Stimulated activated CD4-positive, alpha-beta T cell treated with anti-CD3 and anti-CD28 coated beads, Interleukin-2, amount 100 ng/mL, for 4 hours (primary cell): ENCODE results near the gene TSEN15.

ENCODE experiments used
- DNase-seq: peaks from one replicate; pipeline ENCODE4 v3.0.0-alpha.2; 2020; ENCODE audit warnings: low read depth

Gene TSEN15

GRCh38 chr1:184101571-184101970, 50.0 kb downstream of the TSEN15 start:
- no peak for DNase-seq

GRCh38 chr1:184110272-184111204, 59.0 kb downstream of the TSEN15 start:
- DNase-seq = no peak

GRCh38 chr1:184112176-184112948, 60.8 kb downstream of the TSEN15 start:
- no peak for DNase-seq

GRCh38 chr1:184113251-184113650, 61.7 kb downstream of the TSEN15 start:
- DNase-seq = no peak

GRCh38 chr1:184114818-184115398, 63.4 kb downstream of the TSEN15 start:
- no peak for DNase-seq

- DNase-seq = no peak
These were observed 64.8 kb downstream of the TSEN15 start for GRCh38 chr1:184116287-184116686.

- no peak for DNase-seq
These were observed 66.5 kb downstream of the TSEN15 start for GRCh38 chr1:184118046-184118445.
